Choroid plexus epithelial cell (primary cell): ENCODE data around the gene ERC1.
A peak's percentile ranks its signal among the peaks of the same experiment; 100 is the strongest.

ENCODE experiments used
- DNase-seq: peaks from one replicate; pipeline ENCODE4 v3.0.0-alpha.2; 2010; ENCODE audit warnings: low read depth
- H3K4me3 ChIP-seq: 2 replicates; pipeline ENCODE4 v1.5.1; 2011; ENCODE audit warnings: low read depth, mild to moderate bottlenecking, control low read depth, low read length, moderate library complexity
- CTCF ChIP-seq: conservative IDR thresholded peaks from 2 replicates; pipeline ENCODE4 v1.5.1; 2011; ENCODE audit warnings: low read depth, mild to moderate bottlenecking, control low read depth, inconsistent platforms, low read length, moderate library complexity

The ERC1 gene

DNA sequence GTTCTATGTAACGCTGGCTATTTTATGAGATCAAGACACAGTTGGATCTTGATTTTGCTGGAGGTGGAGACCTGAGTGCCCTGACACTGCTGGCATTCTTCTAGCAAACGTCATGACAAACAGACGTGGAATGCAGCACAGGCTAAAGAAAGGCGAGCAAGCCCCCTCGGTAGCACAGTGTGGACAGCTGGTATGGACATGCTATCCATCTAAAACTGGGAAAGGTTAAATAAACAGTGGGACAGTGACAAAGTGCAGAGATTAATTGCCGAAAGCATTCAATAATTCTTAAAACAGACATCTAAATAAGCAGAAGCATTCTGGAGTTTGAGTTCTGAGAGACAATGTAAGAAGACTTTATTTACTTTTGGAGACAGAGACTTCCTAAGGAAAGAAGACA, 366.1 kb downstream of the ERC1 start:
- no peak for TF ChIP-seq CTCF
- peak; percentile 66 for DNase-seq
- no peak overlapping the region for H3K4me3 ChIP-seq

GRCh38 chr12:1357711-1358110, 366.7 kb downstream of the ERC1 start:
- no peak for DNase-seq
- H3K4me3 ChIP-seq = no peak overlapping the region
- no peak for TF ChIP-seq CTCF

DNA sequence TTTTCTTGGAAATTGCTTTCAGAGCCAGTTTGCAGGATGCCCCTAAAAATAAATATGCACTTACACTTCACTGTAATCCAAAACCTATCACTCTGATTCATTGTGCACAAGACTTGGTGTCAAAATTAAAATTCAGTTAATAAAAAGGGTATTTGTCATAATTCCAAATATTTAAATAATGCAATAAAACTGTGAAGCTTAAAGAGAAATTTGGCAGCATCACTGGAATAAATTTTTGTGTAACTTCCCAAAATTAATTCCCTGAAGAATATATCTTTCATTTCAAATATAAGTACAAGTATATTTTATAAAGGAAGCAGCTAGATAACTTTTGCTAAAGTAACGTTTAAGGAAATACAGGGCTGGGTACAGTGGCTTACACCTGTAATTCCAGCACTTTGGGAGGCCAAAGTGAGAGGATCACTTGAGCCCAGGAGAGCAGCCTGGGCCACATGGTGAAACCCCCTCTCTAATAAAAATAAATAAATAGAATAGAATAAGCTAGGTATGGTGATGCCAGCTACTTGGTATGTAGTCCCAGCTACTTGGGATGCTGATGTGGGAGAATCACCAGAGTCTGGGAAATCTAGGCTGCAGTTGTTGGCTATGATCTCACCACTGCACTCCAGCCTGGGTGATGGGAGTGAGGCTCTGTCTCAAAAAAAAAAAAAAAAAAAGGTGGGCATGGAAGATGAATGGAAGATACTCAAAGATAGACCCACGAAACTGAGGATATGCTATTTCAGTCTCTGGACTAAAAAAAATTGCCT, 369.6 kb downstream of the ERC1 start:
- peak; percentile 40 for DNase-seq
- TF ChIP-seq CTCF = no peak
- no peak overlapping the region for H3K4me3 ChIP-seq

DNA sequence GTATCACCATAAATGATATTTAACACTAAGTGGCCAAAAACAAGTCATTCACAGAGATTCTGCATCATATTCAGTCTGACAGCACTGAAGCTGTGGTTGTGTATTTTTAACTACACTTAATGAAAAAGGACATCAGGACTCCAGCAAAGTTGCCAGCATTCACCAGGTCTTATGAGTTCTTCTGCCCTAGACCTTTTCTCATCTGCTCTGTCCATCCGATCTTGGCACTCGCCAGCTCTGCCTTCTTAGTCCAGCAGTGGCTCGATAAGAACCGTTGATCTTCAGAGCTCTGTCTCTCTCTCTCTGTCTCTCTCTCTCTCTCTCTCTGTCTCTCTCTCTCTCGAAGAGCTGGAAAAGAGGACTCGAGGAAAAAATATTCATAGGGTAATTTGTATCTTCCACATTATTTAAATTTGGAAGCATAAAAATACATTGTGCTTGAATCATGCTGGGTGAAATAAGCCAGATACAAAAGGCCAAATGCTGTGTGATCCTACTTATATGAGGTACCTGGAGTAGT, 371.2 kb downstream of the ERC1 start:
- TF ChIP-seq CTCF = no peak
- no peak for DNase-seq
- no peak overlapping the region for H3K4me3 ChIP-seq

- H3K4me3 ChIP-seq = no peak overlapping the region
- TF ChIP-seq CTCF = no peak
- no peak for DNase-seq
Measured at GRCh38 chr12:1365703-1366102, 374.7 kb downstream of the ERC1 start.

GRCh38 chr12:1367331-1368291, 376.6 kb downstream of the ERC1 start:
- no peak for TF ChIP-seq CTCF
- no peak for DNase-seq

More at GRCh38 chr12:1367331-1368291, 376.6 kb downstream of the ERC1 start:
- no peak overlapping the region for H3K4me3 ChIP-seq
